ENCODE data around the gene TBC1D17. TPM values are rescaled to one million over a fixed set of nuclear protein-coding genes. Genes with fewer than 3 reads are reported as not detected.

TBC1D17 gene
- total and polyA plus RNA-seq, 9 donors = 5.1 to 41.7 (median 36.8) TPM

Other genes starting within 250 kb of the TBC1D17 start
- 15.3 TPM for gene RRAS, start 237.6 kb upstream of the TBC1D17 start, total RNA-seq
- gene RRAS, start 237.6 kb upstream of the TBC1D17 start, polyA plus RNA-seq (ENCODE audit: insufficient read depth in 1 of 8, insufficient read length in 8 of 8, low replicate concordance in 1 of 8) = 10 to 100 TPM; 26.7 to 36.4 (median 31.6) TPM
- 6.8 TPM for gene SCAF1, start 235.5 kb upstream of the TBC1D17 start, total RNA-seq
- 10 to 100 TPM; 25.6 to 36.9 (median 33.5) TPM for gene SCAF1, start 235.5 kb upstream of the TBC1D17 start, polyA plus RNA-seq (ENCODE audit: insufficient read depth in 1 of 8, insufficient read length in 8 of 8, low replicate concordance in 1 of 8)
- 34.5 TPM for gene IRF3, start 211.8 kb upstream of the TBC1D17 start, total RNA-seq
- 10 to 100 TPM; 29.2 to 47.9 (median 39.4) TPM for gene IRF3, start 211.8 kb upstream of the TBC1D17 start, polyA plus RNA-seq (ENCODE audit: insufficient read depth in 1 of 8, insufficient read length in 8 of 8, low replicate concordance in 1 of 8)
- gene BCL2L12, start 211.8 kb upstream of the TBC1D17 start, total RNA-seq = 10.9 TPM
- 10 to 100 TPM; 26.6 to 39.6 (median 31.2) TPM for gene BCL2L12, start 211.8 kb upstream of the TBC1D17 start, polyA plus RNA-seq (ENCODE audit: insufficient read depth in 1 of 8, insufficient read length in 8 of 8, low replicate concordance in 1 of 8)
- 228 TPM for gene PRMT1, start 200.4 kb upstream of the TBC1D17 start, total RNA-seq
- gene PRMT1, start 200.4 kb upstream of the TBC1D17 start, polyA plus RNA-seq (ENCODE audit: insufficient read depth in 1 of 8, insufficient read length in 8 of 8, low replicate concordance in 1 of 8) = 100 to 1,000 TPM; 186 to 229 (median 205) TPM
- gene ADM5, start 188.1 kb upstream of the TBC1D17 start, total RNA-seq = 0.89 TPM
- gene ADM5, start 188.1 kb upstream of the TBC1D17 start, polyA plus RNA-seq (ENCODE audit: insufficient read depth in 1 of 8, insufficient read length in 8 of 8, low replicate concordance in 1 of 8) = 1 to 10 TPM in 6 of 8 donors, under 1 TPM in 2; 0.63 to 1.8 (median 1.2) TPM
- 5.4 TPM for gene CPT1C, start 186.6 kb upstream of the TBC1D17 start, total RNA-seq
- 10 to 100 TPM in 7 of 8 donors, 1 to 10 TPM in 1; 8.1 to 16.0 (median 11.6) TPM for gene CPT1C, start 186.6 kb upstream of the TBC1D17 start, polyA plus RNA-seq (ENCODE audit: insufficient read depth in 1 of 8, insufficient read length in 8 of 8, low replicate concordance in 1 of 8)
- gene TSKS, start 114.4 kb upstream of the TBC1D17 start, total RNA-seq = 0.84 TPM
- gene TSKS, start 114.4 kb upstream of the TBC1D17 start, polyA plus RNA-seq (ENCODE audit: insufficient read depth in 1 of 8, insufficient read length in 8 of 8, low replicate concordance in 1 of 8) = 1 to 10 TPM in 2 of 8 donors, under 1 TPM in 6; 0.24 to 1.8 (median 0.67) TPM
- gene AP2A1, start 110.7 kb upstream of the TBC1D17 start, total RNA-seq = 31.3 TPM
- 10 to 100 TPM; 52.9 to 76.9 (median 65.2) TPM for gene AP2A1, start 110.7 kb upstream of the TBC1D17 start, polyA plus RNA-seq (ENCODE audit: insufficient read depth in 1 of 8, insufficient read length in 8 of 8, low replicate concordance in 1 of 8)
- 14.6 TPM for gene FUZ, start 64.4 kb upstream of the TBC1D17 start, total RNA-seq
- gene FUZ, start 64.4 kb upstream of the TBC1D17 start, polyA plus RNA-seq (ENCODE audit: insufficient read depth in 1 of 8, insufficient read length in 8 of 8, low replicate concordance in 1 of 8) = 10 to 100 TPM; 15.8 to 23.8 (median 17.9) TPM
- gene MED25, start 59.4 kb upstream of the TBC1D17 start, total RNA-seq = 9.6 TPM
- 10 to 100 TPM; 24.9 to 41.0 (median 34.5) TPM for gene MED25, start 59.4 kb upstream of the TBC1D17 start, polyA plus RNA-seq (ENCODE audit: insufficient read depth in 1 of 8, insufficient read length in 8 of 8, low replicate concordance in 1 of 8)
- 140 TPM for gene PTOV1, start 26.5 kb upstream of the TBC1D17 start, total RNA-seq
- gene PTOV1, start 26.5 kb upstream of the TBC1D17 start, polyA plus RNA-seq (ENCODE audit: insufficient read depth in 1 of 8, insufficient read length in 8 of 8, low replicate concordance in 1 of 8) = 100 to 1,000 TPM; 173 to 239 (median 224) TPM
- gene PNKP, start 10.1 kb upstream of the TBC1D17 start, total RNA-seq = 20.7 TPM
- 10 to 100 TPM; 20.2 to 41.7 (median 33.8) TPM for gene PNKP, start 10.1 kb upstream of the TBC1D17 start, polyA plus RNA-seq (ENCODE audit: insufficient read depth in 1 of 8, insufficient read length in 8 of 8, low replicate concordance in 1 of 8)
- 6.7 TPM for gene AKT1S1, start 347 bp upstream of the TBC1D17 start, total RNA-seq
- gene AKT1S1, start 347 bp upstream of the TBC1D17 start, polyA plus RNA-seq (ENCODE audit: insufficient read depth in 1 of 8, insufficient read length in 8 of 8, low replicate concordance in 1 of 8) = 10 to 100 TPM; 35.5 to 42.3 (median 40.3) TPM
- 0.53 TPM for gene IL4I1, start 19.2 kb downstream of the TBC1D17 start, total RNA-seq
- gene IL4I1, start 19.2 kb downstream of the TBC1D17 start, polyA plus RNA-seq (ENCODE audit: insufficient read depth in 1 of 8, insufficient read length in 8 of 8, low replicate concordance in 1 of 8) = 1 to 10 TPM in 5 of 8 donors, under 1 TPM in 3; 0.58 to 1.2 (median 1.0) TPM
- gene ATF5, start 51.5 kb downstream of the TBC1D17 start, total RNA-seq = 9.0 TPM
- 10 to 100 TPM; 18.7 to 37.1 (median 27.3) TPM for gene ATF5, start 51.5 kb downstream of the TBC1D17 start, polyA plus RNA-seq (ENCODE audit: insufficient read depth in 1 of 8, insufficient read length in 8 of 8, low replicate concordance in 1 of 8)
- 37.6 TPM for gene NUP62, start 51.8 kb downstream of the TBC1D17 start, total RNA-seq
- gene NUP62, start 51.8 kb downstream of the TBC1D17 start, polyA plus RNA-seq (ENCODE audit: insufficient read depth in 1 of 8, insufficient read length in 8 of 8, low replicate concordance in 1 of 8) = 10 to 100 TPM; 47.8 to 61.9 (median 52.8) TPM
- 1.2 TPM for gene SIGLEC11, start 83.5 kb downstream of the TBC1D17 start, total RNA-seq
- gene SIGLEC11, start 83.5 kb downstream of the TBC1D17 start, polyA plus RNA-seq (ENCODE audit: insufficient read depth in 1 of 8, insufficient read length in 8 of 8, low replicate concordance in 1 of 8) = 1 to 10 TPM in 2 of 8 donors, under 1 TPM in 6; 0.57 to 1.4 (median 0.79) TPM
- 18.8 TPM for gene VRK3, start 147.7 kb downstream of the TBC1D17 start, total RNA-seq
- gene VRK3, start 147.7 kb downstream of the TBC1D17 start, polyA plus RNA-seq (ENCODE audit: insufficient read depth in 1 of 8, insufficient read length in 8 of 8, low replicate concordance in 1 of 8) = 10 to 100 TPM; 17.5 to 24.6 (median 18.6) TPM
- gene ZNF473, start 148.3 kb downstream of the TBC1D17 start, total RNA-seq = 8.2 TPM
- gene ZNF473, start 148.3 kb downstream of the TBC1D17 start, polyA plus RNA-seq (ENCODE audit: insufficient read depth in 1 of 8, insufficient read length in 8 of 8, low replicate concordance in 1 of 8) = 1 to 10 TPM; 5.4 to 8.6 (median 7.1) TPM